GM12874 (cell line): ENCODE measurements around the gene ADAP2.

Experiments
- TF ChIP-seq, protein P1 (sequence below): IDR thresholded peaks from 2 replicates; pipeline ENCODE4 v1.5.1; 2011; ENCODE audit warnings: low read depth, mild to moderate bottlenecking, control low read depth, low read length, moderate library complexity; ENCODE audit not compliant: insufficient read depth

Gene ADAP2

GRCh38 chr17:30956764-30957374, 35.1 kb downstream of the ADAP2 start:
- TF ChIP-seq, protein P1, sequence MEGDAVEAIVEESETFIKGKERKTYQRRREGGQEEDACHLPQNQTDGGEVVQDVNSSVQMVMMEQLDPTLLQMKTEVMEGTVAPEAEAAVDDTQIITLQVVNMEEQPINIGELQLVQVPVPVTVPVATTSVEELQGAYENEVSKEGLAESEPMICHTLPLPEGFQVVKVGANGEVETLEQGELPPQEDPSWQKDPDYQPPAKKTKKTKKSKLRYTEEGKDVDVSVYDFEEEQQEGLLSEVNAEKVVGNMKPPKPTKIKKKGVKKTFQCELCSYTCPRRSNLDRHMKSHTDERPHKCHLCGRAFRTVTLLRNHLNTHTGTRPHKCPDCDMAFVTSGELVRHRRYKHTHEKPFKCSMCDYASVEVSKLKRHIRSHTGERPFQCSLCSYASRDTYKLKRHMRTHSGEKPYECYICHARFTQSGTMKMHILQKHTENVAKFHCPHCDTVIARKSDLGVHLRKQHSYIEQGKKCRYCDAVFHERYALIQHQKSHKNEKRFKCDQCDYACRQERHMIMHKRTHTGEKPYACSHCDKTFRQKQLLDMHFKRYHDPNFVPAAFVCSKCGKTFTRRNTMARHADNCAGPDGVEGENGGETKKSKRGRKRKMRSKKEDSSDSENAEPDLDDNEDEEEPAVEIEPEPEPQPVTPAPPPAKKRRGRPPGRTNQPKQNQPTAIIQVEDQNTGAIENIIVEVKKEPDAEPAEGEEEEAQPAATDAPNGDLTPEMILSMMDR, result no peak

GRCh38 chr17:30957741-30958140, 36.0 kb downstream of the ADAP2 start:
- TF ChIP-seq, protein P1, result no peak

- TF ChIP-seq, protein P1, result no peak
Measured at GRCh38 chr17:30958187-30958586, 36.4 kb downstream of the ADAP2 start.

DNA sequence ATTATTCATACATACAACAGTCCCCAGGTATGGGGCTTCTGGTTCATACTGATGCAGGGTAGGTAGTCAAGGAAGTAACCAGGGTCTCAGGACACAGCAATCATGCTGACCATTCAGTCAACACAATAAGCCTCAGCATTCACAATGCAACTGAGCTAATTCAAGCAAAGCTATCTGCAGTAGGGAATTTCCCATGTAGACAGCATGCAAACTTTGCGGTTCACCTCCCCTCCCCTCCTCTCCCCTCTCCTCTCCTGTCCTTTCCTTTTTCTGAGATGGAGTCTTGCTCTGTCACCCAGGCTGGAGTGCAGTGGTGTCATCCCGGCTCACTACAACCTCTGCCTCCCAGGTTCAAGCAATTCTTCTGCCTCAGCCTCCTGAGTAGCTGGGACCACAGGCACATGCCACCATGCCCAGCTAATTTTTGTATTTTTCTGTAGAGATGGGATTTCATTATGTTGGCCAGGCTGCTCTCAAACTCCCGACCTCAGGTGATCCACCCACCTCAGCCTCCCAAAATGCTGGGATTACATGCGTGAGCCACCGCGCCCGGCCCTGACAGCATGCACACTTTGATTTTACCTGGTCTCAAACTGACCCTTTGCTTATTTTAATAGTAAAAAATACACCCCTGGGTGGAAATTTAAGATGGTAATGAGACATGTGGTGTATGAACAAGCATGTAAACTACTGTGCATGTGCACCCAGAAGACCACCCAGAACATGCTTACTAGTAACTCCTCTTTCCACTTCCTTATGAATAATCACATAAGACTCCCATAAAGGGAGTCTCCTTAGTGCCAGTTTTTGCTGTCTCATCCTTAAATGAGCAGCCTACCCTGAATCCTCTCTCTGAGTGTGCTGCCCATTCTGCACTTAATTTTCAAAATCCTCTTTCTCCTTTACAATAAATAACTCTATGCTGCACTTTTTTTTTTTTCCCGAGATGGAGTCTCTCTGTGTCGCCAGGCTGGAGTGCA, 39.8 kb downstream of the ADAP2 start:
- TF ChIP-seq, protein P1, result no peak

DNA sequence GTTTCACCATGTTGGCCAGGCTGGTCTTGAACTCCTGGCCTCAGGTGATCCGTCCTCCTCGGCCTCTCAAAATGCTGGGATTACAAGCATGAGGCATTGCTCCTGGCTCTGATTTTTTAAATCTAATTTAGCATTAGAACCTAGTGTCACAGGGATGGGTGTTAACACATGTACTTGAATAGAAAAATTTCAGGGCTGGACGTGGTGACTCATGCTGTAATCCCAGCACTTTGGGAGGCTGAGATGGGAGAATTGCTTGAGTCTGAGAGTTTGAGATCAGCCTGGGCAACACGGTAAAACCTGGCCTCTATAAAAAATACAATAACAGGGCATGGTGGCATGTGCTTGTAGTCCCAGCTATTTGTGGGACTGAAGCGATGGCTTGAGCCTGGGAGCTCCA, 43.1 kb downstream of the ADAP2 start:
- TF ChIP-seq, protein P1, result no peak

DNA sequence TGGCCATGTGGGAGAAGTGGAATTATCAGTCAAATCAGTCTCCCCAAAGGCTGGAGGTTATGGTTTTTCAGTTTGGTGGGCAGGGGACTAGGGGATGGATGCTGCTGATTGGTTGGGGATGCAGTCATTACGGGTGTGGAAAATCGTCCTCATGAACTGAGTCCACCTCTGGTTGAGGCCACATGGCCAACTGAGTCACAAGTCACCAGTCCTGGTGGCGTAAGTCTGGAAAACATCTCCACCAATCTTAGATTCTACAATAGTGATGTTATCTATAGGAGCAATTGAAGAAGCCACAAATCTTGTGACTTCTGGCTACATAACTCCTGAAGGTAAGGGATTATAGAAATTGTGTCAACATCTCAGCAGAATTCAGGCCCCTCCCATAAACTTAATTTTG, 43.9 kb downstream of the ADAP2 start:
- TF ChIP-seq, protein P1, result no peak

- TF ChIP-seq, protein P1, result no peak
Measured at GRCh38 chr17:30969989-30970830, 48.5 kb downstream of the ADAP2 start.
